ENCODE results near the gene P4HA3. TPM values are rescaled to one million over a fixed set of nuclear protein-coding genes. Genes with fewer than 3 reads are reported as not detected.

The P4HA3 gene
- total RNA-seq, 1 donor from 2014 or later = 0.56 TPM

DNA sequence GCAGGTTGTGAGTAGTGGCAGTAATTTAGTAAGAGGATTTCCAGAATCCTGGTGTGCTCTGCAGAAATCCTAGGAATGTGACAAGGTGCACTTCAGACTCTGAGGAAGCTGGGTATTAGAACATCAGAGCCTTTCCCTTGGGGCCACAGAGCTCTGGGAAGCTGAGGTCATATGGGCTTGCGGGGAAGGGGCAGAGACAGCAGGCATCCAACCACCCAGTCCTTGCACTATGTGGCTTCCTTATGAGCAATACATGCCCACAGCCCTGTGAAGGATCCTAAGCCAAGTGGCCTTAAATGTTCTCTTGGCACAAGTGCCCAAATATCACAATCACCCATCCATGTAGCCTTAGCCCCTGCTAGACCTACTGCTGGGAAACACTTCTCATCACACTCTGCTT is 46.2 kb downstream of the P4HA3 start:
- ATAC-seq = no peak
- no peaks in the 10 kb centered on the region for H3K9me3 ChIP-seq
- no peaks in the 10 kb centered on the region for H3K36me3 ChIP-seq
- no peaks in the 10 kb centered on the region for H3K4me1 ChIP-seq
- intact Hi-C loops (cut with DNase I) = no loop called here
- TF ChIP-seq, protein P1, sequence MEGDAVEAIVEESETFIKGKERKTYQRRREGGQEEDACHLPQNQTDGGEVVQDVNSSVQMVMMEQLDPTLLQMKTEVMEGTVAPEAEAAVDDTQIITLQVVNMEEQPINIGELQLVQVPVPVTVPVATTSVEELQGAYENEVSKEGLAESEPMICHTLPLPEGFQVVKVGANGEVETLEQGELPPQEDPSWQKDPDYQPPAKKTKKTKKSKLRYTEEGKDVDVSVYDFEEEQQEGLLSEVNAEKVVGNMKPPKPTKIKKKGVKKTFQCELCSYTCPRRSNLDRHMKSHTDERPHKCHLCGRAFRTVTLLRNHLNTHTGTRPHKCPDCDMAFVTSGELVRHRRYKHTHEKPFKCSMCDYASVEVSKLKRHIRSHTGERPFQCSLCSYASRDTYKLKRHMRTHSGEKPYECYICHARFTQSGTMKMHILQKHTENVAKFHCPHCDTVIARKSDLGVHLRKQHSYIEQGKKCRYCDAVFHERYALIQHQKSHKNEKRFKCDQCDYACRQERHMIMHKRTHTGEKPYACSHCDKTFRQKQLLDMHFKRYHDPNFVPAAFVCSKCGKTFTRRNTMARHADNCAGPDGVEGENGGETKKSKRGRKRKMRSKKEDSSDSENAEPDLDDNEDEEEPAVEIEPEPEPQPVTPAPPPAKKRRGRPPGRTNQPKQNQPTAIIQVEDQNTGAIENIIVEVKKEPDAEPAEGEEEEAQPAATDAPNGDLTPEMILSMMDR (IDR thresholded peaks at IDR 0.05) = no peak
- H3K4me3 ChIP-seq = no peak overlapping the region
- DNase-seq = no peak
- no peaks in the 10 kb centered on the region for H3K27me3 ChIP-seq (ENCODE audit: low read depth)
- H3K27ac ChIP-seq = no peak overlapping the region

DNA sequence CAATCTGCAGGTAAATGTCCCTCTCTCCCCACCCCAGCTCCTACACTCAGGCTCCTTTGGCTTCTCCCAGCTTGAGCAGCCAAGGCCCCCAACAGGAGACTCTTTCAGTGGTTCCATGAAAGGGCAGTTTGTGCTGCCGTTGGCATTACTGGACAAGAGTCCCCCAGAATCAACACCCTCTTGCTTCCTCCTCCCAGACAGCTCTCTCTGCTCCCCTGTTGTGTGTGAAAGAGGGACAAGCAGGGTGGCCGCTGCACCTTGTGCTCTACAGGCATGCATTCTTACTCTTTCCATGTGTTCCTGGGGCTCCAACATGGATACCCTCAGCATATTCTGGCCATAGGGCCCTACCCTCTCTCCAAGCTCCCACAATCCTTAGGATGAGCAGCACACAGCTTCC is 48.7 kb downstream of the P4HA3 start:
- TF ChIP-seq, protein P1 (IDR thresholded peaks at IDR 0.05) = no peak
- ATAC-seq = no peak
- H3K27ac ChIP-seq = no peak overlapping the region
- no peak overlapping the region for H3K4me3 ChIP-seq
- peaks cover 6% of the 10 kb centered on the region for H3K4me1 ChIP-seq
- H3K27me3 ChIP-seq (ENCODE audit: low read depth) = no peaks in the 10 kb centered on the region
- H3K36me3 ChIP-seq = no peaks in the 10 kb centered on the region
- H3K9me3 ChIP-seq = no peaks in the 10 kb centered on the region
- intact Hi-C loops (cut with DNase I) = no loop called here
- DNase-seq = no peak

DNA sequence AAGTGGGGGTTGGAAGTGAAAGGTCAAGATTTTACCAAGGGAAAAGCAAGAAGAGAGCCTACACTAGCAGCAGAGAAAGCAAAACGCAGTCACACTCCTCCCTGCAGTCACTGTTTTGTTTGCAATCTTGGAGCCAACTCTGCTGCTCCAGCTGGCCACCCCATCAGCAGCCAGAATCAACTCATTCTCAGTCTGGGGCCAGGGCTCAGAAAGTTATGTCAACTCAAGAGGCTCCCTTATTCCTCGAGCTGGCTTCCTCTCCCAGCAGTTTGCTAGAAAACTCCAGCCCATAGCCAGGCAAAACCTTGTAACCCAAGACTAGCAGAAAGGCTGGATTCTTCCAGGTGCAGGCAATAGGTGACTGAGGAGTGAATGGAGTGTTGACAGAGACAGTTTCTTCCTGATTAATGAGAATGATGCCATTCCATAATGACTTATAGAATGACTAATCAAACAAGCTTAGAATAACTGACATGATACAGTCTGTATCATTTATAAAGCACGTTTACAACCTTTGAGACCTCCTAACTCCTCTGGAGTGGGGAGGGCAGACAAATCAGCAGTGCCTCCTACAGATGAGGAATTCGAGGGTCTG is 53.4 kb downstream of the P4HA3 start:
- peaks cover 23% of the 10 kb centered on the region for H3K36me3 ChIP-seq
- DNase-seq (no peak), ATAC-seq (peak; percentile 8 to 44)
- H3K27me3 ChIP-seq (ENCODE audit: low read depth) = no peaks in the 10 kb centered on the region
- peaks cover 10% of the 10 kb centered on the region for H3K4me1 ChIP-seq
- H3K4me3 ChIP-seq = no peak overlapping the region
- TF ChIP-seq, protein P1 (IDR thresholded peaks at IDR 0.05) = no peak
- H3K27ac ChIP-seq = no peak overlapping the region
- no peaks in the 10 kb centered on the region for H3K9me3 ChIP-seq
- intact Hi-C loops (cut with DNase I) = no loop called here

DNA sequence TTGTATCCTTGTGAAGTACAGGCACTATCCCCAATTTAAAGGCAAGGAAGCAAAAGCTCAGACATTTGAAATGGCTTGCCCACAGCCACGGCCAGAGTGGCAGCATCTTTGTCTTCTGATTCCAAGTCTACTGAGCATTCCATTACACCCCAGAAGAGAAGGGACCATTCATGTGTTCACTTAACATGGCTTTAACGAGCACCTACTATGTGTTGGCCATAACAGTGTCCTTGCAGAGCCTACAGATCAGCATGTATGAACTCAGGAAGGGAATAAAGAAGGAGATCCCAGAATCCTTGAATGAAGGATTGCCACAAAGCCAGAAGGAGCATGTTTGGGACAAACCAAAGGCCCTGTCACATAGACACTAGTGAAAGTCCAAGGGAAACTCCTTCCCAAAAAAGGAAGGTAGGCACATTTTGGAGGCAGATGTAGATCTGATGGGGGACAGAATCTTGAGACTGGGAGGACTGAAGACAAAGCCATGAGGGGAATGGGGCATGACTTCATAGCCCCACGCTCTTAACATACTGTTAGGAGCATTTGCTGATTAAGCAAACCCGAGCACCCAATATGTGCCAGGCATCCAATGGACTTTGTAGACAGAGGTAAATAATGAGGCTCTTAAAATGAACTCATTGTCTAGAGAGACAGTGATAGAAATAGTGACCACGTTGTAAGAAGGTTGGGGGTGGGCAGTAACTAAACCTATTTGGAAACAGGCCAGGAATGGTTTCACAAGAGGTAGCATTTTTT is 54.9 kb downstream of the P4HA3 start:
- intact Hi-C loops (cut with DNase I) = no loop called here
- Histone ChIP-seq H3K27ac (no peak overlapping the region), H3K4me1 (peaks cover 10% of the 10 kb centered on the region), H3K27me3 (ENCODE audit: low read depth) (no peaks in the 10 kb centered on the region), H3K4me3 (no peak overlapping the region), H3K9me3 (no peaks in the 10 kb centered on the region), H3K36me3 (peaks cover 38% of the 10 kb centered on the region)
- DNase-seq (no peak), ATAC-seq (no peak)
- TF ChIP-seq, protein P1 (IDR thresholded peaks at IDR 0.05) = no peak

DNA sequence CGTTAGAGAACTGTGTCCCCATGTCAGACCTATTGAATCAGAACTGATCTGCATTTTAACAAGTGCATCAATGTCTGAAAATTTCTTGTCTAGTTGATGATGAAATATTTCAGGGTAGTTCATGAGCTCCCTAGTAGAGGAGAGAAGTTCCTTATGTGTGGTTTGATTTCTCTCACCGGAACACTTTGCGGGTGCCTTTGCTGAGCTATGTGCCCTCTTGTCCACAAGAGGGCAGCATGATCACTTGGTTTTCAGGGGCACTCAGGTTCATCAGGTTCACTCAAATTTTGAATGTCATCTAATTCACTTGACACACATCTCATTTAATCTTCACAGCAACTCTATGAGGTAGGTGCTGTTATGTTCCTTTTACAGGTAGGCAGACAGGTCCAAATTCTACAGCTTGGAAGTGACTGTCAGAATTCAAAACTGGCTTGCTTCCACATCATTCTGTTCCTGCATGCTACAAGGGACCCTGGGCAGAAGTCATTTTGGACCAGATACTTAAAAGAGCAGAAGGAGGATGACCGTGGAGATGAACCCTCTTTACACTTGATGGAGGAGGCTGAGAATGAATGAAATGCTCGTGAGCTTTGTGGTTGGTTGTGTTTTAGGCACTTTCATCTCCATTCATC is 55.6 kb downstream of the P4HA3 start:
- ATAC-seq (peak; percentile 76 to 79), DNase-seq (peak; percentile 50)
- intact Hi-C loops (cut with DNase I) = no loop called here
- Histone ChIP-seq H3K27ac (no peak overlapping the region), H3K36me3 (peaks cover 45% of the 10 kb centered on the region), H3K4me3 (no peak overlapping the region), H3K9me3 (no peaks in the 10 kb centered on the region), H3K27me3 (ENCODE audit: low read depth) (no peaks in the 10 kb centered on the region), H3K4me1 (peaks cover 10% of the 10 kb centered on the region)
- TF ChIP-seq, protein P1 (IDR thresholded peaks at IDR 0.05) = peak; percentile 93

Measured in lower lobe of right lung (tissue), 2 donors.